ENCODE data around the gene HLF. TPM values are rescaled to one million over a fixed set of nuclear protein-coding genes. Genes with fewer than 3 reads are reported as not detected.

HLF gene
- total RNA-seq, 1 donor: not detected

GRCh38 chr17:55263569-55264277 lies 1.0 kb upstream of the HLF start:
- no peak for TF ChIP-seq CTCF (IDR thresholded peaks at IDR 0.05; ENCODE audit: insufficient read depth, low read depth, low read length)
- H3K4me3 ChIP-seq (ENCODE audit: low read depth, low read length): no peak overlapping the region
- no peak for DNase-seq (ENCODE audit: low read depth)

GRCh38 chr17:55264278-55264644 lies 499 bp upstream of the HLF start:
- DNase-seq (ENCODE audit: low read depth): no peak
- H3K4me3 ChIP-seq (ENCODE audit: low read depth, low read length): no peak overlapping the region
- TF ChIP-seq CTCF (IDR thresholded peaks at IDR 0.05; ENCODE audit: insufficient read depth, low read depth, low read length): no peak

DNA sequence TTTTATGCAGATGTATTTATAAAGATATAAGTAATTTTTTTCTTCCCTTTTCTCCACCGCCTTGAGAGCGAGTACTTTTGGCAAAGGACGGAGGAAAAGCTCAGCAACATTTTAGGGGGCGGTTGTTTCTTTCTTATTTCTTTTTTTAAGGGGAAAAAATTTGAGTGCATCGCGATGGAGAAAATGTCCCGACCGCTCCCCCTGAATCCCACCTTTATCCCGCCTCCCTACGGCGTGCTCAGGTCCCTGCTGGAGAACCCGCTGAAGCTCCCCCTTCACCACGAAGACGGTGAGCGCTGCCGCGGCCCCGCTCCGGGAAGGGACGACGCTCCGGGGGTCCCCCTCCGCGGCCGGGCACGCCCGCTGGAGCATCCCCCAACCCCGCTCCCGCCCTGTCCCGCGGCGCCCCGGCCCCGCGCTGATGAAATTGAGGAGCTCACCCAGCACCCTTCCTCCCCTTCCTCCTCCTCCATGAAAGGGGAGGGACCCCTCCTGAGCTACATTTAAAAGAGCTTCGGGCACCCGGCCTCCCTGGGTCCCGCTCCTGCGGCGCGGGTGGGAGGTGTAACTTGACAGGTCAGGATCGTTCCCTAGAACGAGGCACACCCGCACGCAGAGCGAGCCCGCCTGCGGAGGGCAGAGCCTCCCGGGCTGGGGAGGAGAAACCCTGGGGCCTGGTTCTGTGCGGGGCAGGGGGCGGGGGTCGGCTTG lies 706 bp downstream of the HLF start:
- H3K4me3 ChIP-seq (ENCODE audit: low read depth, low read length): no peak overlapping the region
- no peak for TF ChIP-seq CTCF (IDR thresholded peaks at IDR 0.05; ENCODE audit: insufficient read depth, low read depth, low read length)
- no peak for DNase-seq (ENCODE audit: low read depth)

DNA sequence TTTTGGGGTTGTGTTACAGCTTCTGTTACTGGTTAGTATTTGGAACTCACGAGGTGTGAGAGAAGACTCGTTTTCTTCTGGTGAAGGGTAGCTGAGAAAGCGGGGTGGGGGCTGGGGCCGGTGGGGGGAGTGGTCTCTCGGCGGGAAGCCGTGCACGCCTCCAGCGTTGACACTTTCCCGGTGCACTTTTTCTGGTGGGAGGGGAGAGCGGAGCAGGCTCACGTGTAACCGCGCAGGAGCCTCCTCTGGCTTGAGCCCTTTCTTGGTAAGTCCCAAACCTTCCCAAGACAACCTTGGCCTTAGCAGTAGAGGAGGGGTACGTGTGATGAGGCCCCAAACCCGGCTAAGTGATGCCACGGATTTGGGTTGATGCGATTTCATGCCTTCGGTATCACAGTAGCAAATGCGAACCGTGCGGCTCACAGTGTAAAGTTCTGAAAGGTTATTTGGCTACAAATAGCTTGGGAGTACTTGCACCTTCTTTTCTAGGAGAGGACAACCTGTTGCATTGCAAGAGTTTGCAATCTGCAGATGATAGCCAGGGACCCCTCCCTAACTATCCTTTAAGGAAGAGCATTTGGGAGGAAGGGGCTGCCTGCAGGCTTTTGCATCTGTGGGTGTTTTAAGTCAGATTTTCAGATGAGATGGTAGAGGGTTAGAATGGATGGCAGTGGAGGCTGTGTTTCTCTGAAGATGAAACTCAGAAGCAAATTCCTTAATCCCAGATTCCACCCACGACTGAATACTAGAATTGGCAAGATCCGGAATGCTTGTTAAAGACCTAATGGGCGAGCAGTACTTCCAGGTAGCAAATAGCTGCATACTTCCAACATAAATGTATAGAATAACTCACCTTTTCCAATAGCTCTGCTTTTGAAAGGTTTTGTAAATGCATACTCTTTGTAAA lies 1.5 kb downstream of the HLF start:
- no peak for DNase-seq (ENCODE audit: low read depth)
- TF ChIP-seq CTCF (IDR thresholded peaks at IDR 0.05; ENCODE audit: insufficient read depth, low read depth, low read length): no peak
- no peak overlapping the region for H3K4me3 ChIP-seq (ENCODE audit: low read depth, low read length)

DNA sequence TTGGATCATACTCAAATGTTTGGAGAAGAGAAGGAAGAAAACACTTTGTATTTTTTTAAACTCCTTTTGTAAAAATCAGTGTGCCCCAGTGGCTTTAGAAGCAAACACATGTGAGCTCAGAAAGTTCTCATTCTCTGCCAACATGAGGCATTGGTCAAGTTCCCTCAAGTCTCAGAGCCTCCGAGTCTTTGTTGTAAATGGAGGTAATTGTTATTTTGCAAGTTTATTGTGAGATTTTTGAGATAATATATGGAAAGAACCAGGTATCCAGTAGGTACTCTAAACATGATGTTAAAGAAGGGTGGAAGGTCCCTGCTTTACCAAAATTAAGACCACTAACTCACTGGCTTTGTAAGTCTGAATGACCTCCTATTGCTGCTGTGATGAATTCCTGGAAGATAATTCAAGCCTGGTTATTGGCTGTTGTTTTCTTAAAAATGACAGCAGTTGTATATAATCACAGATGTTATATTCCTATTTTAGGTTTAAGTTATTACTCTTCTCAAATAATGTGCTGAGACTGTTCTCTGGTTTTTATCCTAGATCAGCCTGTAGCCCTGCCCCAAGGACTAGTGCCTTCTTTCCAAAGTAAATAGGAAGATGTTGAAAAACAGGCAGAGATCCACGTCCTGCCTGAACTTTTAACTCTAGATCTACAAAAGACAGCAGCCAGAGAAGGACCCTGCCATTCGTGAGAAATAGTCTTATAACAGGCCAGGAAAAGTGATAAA lies 2.4 kb downstream of the HLF start:
- DNase-seq (ENCODE audit: low read depth): no peak
- no peak overlapping the region for H3K4me3 ChIP-seq (ENCODE audit: low read depth, low read length)
- TF ChIP-seq CTCF (IDR thresholded peaks at IDR 0.05; ENCODE audit: insufficient read depth, low read depth, low read length): no peak

All from fibroblast of villous mesenchyme (primary cell).